Endodermal cell (in vitro differentiated cells): ENCODE data around the gene ITPA. TPM values are rescaled to one million over a fixed set of nuclear protein-coding genes. Genes with fewer than 3 reads are reported as not detected.

Experiments
- DNase-seq: peaks from one replicate; pipeline ENCODE4 v3.0.0-alpha.2; 2017
- H3K27ac ChIP-seq: 2 replicates; pipeline ENCODE4 v1.5.1; 2013; ENCODE audit warnings: mild to moderate bottlenecking, low read depth, low read length, moderate library complexity
- H3K27me3 ChIP-seq: 2 replicates; pipeline ENCODE4 v1.6.1; 2013; ENCODE audit warnings: mild to moderate bottlenecking, low read length, moderate library complexity; ENCODE audit not compliant: insufficient read depth, control insufficient read depth, poor library complexity, severe bottlenecking
- H3K36me3 ChIP-seq: 2 replicates; pipeline ENCODE4 v1.7.0; 2013; ENCODE audit warnings: mild to moderate bottlenecking, low read length, moderate library complexity; ENCODE audit not compliant: control insufficient read depth, insufficient read depth
- H3K4me1 ChIP-seq: one replicate; pipeline ENCODE4 v1.7.0; 2013; ENCODE audit warnings: low read length; ENCODE audit not compliant: control insufficient read depth, insufficient read depth
- H3K4me3 ChIP-seq: 2 replicates; pipeline ENCODE4 v1.5.1; 2013; ENCODE audit warnings: mild to moderate bottlenecking, low read length, moderate library complexity
- H3K9ac ChIP-seq: 2 replicates; pipeline ENCODE4 v1.6.1; 2013; ENCODE audit warnings: mild to moderate bottlenecking, low read length, moderate library complexity; ENCODE audit not compliant: poor library complexity, severe bottlenecking; ENCODE audit errors: extremely low read depth
- H3K9me3 ChIP-seq: 2 replicates; pipeline ENCODE4 v1.6.1; 2013; ENCODE audit warnings: mild to moderate bottlenecking, low read length, moderate library complexity; ENCODE audit not compliant: control insufficient read depth
- H3K27ac Mint-ChIP-seq: 2 replicates; pipeline ENCODE4 v1.8.0; 2020; ENCODE audit warnings: mixed read lengths
- H3K27me3 Mint-ChIP-seq: 2 replicates; pipeline ENCODE4 v1.8.0; 2021; ENCODE audit warnings: mild to moderate bottlenecking, mixed read lengths; ENCODE audit not compliant: insufficient read depth
- H3K36me3 Mint-ChIP-seq: 2 replicates; pipeline ENCODE4 v1.8.0; 2020; ENCODE audit warnings: low read depth, mixed read lengths
- H3K4me1 Mint-ChIP-seq: 2 replicates; pipeline ENCODE4 v1.8.0; 2020; ENCODE audit warnings: mixed read lengths
- H3K4me3 Mint-ChIP-seq: 2 replicates; pipeline ENCODE4 v1.8.0; 2020; ENCODE audit warnings: mild to moderate bottlenecking, moderate library complexity, mixed read lengths
- H3K9me3 Mint-ChIP-seq: 2 replicates; pipeline ENCODE4 v1.8.0; 2020; ENCODE audit warnings: mild to moderate bottlenecking, mixed read lengths
- CTCF ChIP-seq: fragments of 200-600 bp; sonication (generic); conservative IDR thresholded peaks from 2 replicates; pipeline ENCODE4 v1.5.0; 2021; ENCODE audit warnings: antibody characterized with exemption, mild to moderate bottlenecking
- WGBS, 2 experiments: methylation state at CpG; one replicate each; pipeline versions ENCODE4 v1.1.5 to v1.1.7; 2013; ENCODE audit warnings: missing lambda C conversion rate in 2 of 2, mixed read lengths in 1 of 2; ENCODE audit not compliant: insufficient coverage in 1 of 2, insufficient read length in 1 of 2; 5-methylcytosine and 5-hydroxymethylcytosine counted together
- long read RNA-seq, 4 experiments: library from polyadenylated mRNA in 2 of 4; library from RNA in 1 of 4; library from capped mRNA in 1 of 4; stranded (forward) in 3 of 4; unstranded in 1 of 4; transcript quantifications; one replicate each; pipeline ENCODE4 v2.0.0, GENCODE V29; 2020 to 2021; ENCODE audit warnings: inconsistent platforms in 1 of 4
- polyA plus RNA-seq, 2 experiments: library from polyadenylated mRNA; stranded (reverse); fragments of 50-300 nt; gene quantifications; one replicate each; pipeline ENCODE4 v1.2.3, GENCODE V29; 2013
- total RNA-seq, 2 donors: library from RNA; stranded (reverse); fragmentation: NEBNext Ultra II Directional in 1 of 2; extraction: Animal tissue kit (Norgen Biotek cat#: 25700) in 1 of 2; gene quantifications; 2 replicates in 1 of 2; 3 replicates in 1 of 2; pipeline ENCODE4 v1.2.1, GENCODE V29; 2021

The ITPA gene
- 10 to 100 TPM; 50.8 to 53.6 TPM for total RNA-seq
- polyA plus RNA-seq (2013, experiment 1 of 2), result 47.9 TPM
- polyA plus RNA-seq (2013, experiment 2 of 2), result 37.1 TPM
- long read RNA-seq, experiment 1, transcript ITPA-201 (8 exons, 1,185 nt), result major isoform, 23 of 40 reads
- long read RNA-seq, experiment 1, partial matches to known transcripts, result 1 of 40 reads
- long read RNA-seq, experiment 1, other reads (novel, unspliced or antisense), result 13 of 40 reads
- long read RNA-seq, experiment 2, transcript ITPA-201 (8 exons, 1,185 nt), result major isoform, 40 of 52 reads
- long read RNA-seq, experiment 2, partial matches to known transcripts, result 1 of 52 reads
- long read RNA-seq, experiment 2, other reads (novel, unspliced or antisense), result 6 of 52 reads
- long read RNA-seq, experiment 3, transcript ITPA-201 (8 exons, 1,185 nt), result major isoform, 48 of 73 reads
- long read RNA-seq, experiment 3, partial matches to known transcripts, result 0 of 73 reads
- long read RNA-seq, experiment 3, other reads (novel, unspliced or antisense), result 16 of 73 reads
- long read RNA-seq, experiment 4, transcript ITPA-203 (8 exons, 729 nt), result minor isoform, 6 of 172 reads
- long read RNA-seq, experiment 4, transcript ITPA-201 (8 exons, 1,185 nt), result major isoform, 143 of 172 reads
- long read RNA-seq, experiment 4, transcript ITPA-202 (6 exons, 897 nt), result minor isoform, 7 of 172 reads
- long read RNA-seq, experiment 4, partial matches to known transcripts, result 3 of 172 reads
- long read RNA-seq, experiment 4, other reads (novel, unspliced or antisense), result 11 of 172 reads

GRCh38 chr20:3209257-3209945 lies at the start of gene ITPA:
TSS of gene ITPA (plus strand) at chr20:3209498. CDS start at chr20:3209552, 54 bp downstream.
- WGBS, 2 experiments, result 0% methylated on average over 17 to 48 of the region's 48 CpGs
- Histone ChIP-seq H3K4me1 (no peaks in the 10 kb centered on the region), H3K27me3 (no peaks in the 10 kb centered on the region), H3K27ac (no peak within 1 kb of the TSS), H3K9ac (peak within 1 kb of the TSS; percentile 72), H3K9me3 (no peaks in the 10 kb centered on the region), H3K4me3 (peak within 1 kb of the TSS; percentile 97), H3K36me3 (peaks cover 14% of the 10 kb centered on the region)
- Mint-ChIP-seq H3K27me3 (no peaks in the 10 kb centered on the region), H3K4me3 (peak within 1 kb of the TSS; percentile 79), H3K36me3 (peaks cover 13% of the 10 kb centered on the region), H3K4me1 (peaks cover 4% of the 10 kb centered on the region), H3K27ac (peak within 1 kb of the TSS; percentile 96), H3K9me3 (no peaks in the 10 kb centered on the region)
- peak; percentile 86 for DNase-seq
- TF ChIP-seq CTCF, result no peak

GRCh38 chr20:3160418-3160817 lies 48.9 kb upstream of the ITPA start:
- WGBS, 2 experiments, result 93 to 94% methylated on average over 6 of the region's 6 CpGs
- H3K4me3 ChIP-seq, result no peak overlapping the region
- peak overlapping the region; percentile 97 for H3K4me3 Mint-ChIP-seq

More at GRCh38 chr20:3160418-3160817, 48.9 kb upstream of the ITPA start:
- Mint-ChIP-seq H3K27ac (no peak overlapping the region), H3K27me3 (no peaks in the 10 kb centered on the region), H3K4me1 (peaks cover 20% of the 10 kb centered on the region), H3K36me3 (peaks cover 18% of the 10 kb centered on the region), H3K9me3 (peaks cover 3% of the 10 kb centered on the region)
- DNase-seq, result no peak
- Histone ChIP-seq H3K36me3 (no peaks in the 10 kb centered on the region), H3K27ac (no peak overlapping the region), H3K4me1 (peaks cover 3% of the 10 kb centered on the region), H3K9me3 (no peaks in the 10 kb centered on the region), H3K27me3 (no peaks in the 10 kb centered on the region), H3K9ac (no peak overlapping the region)
- TF ChIP-seq CTCF, result no peak
